HG03060 (cell line): ENCODE data around the gene PSME1.

Experiments
- ATAC-seq: cut with Tn5 transposase; IDR thresholded peaks from one replicate; pipeline ENCODE4 v1.9.1; 2021; ENCODE audit warnings: low read depth, moderate number of reproducible peaks; ENCODE audit not compliant: unreplicated experiment

Gene PSME1

GRCh38 chr14:24164518-24164991 lies 28.6 kb downstream of the PSME1 start:
- no peak for ATAC-seq

- no peak for ATAC-seq
Measured at GRCh38 chr14:24165785-24166184, 29.8 kb downstream of the PSME1 start.

GRCh38 chr14:24167469-24168114 lies 31.6 kb downstream of the PSME1 start:
- ATAC-seq, result no peak

GRCh38 chr14:24171422-24172260 lies 35.6 kb downstream of the PSME1 start, which contains the start of gene REC8:
Gene REC8, plus strand, starts transcription at chr14:24172080. Its CDS starts 473 bp downstream, at chr14:24172553.
- ATAC-seq, result peak; percentile 37

GRCh38 chr14:24172261-24172860 lies 36.4 kb downstream of the PSME1 start:
- no peak for ATAC-seq

- ATAC-seq, result no peak
Measured at GRCh38 chr14:24172871-24173281, 36.9 kb downstream of the PSME1 start.

GRCh38 chr14:24176599-24176998 lies 40.6 kb downstream of the PSME1 start:
- ATAC-seq, result no peak

- ATAC-seq, result no peak
Measured at GRCh38 chr14:24177041-24177825, 41.2 kb downstream of the PSME1 start.

GRCh38 chr14:24177891-24178290 lies 41.9 kb downstream of the PSME1 start:
- no peak for ATAC-seq

- no peak for ATAC-seq
Measured at GRCh38 chr14:24178399-24179178, 42.6 kb downstream of the PSME1 start.

- ATAC-seq, result no peak
Measured at GRCh38 chr14:24179294-24179960, 43.4 kb downstream of the PSME1 start.

- no peak for ATAC-seq
Measured at GRCh38 chr14:24179961-24180796, 44.2 kb downstream of the PSME1 start.

GRCh38 chr14:24181371-24182077 lies 45.5 kb downstream of the PSME1 start:
- ATAC-seq, result no peak

GRCh38 chr14:24182110-24182882 lies 46.3 kb downstream of the PSME1 start:
- ATAC-seq, result no peak

- no peak for ATAC-seq
Measured at GRCh38 chr14:24183014-24183481, 47.1 kb downstream of the PSME1 start.

- ATAC-seq, result no peak
Measured at GRCh38 chr14:24184104-24184970, 48.3 kb downstream of the PSME1 start.
